ENCODE measurements around the gene TMEM179.

The TMEM179 gene

GRCh38 chr14:104563742-104564615 lies 40.6 kb downstream of the TMEM179 start:
- TF ChIP-seq, protein P1, sequence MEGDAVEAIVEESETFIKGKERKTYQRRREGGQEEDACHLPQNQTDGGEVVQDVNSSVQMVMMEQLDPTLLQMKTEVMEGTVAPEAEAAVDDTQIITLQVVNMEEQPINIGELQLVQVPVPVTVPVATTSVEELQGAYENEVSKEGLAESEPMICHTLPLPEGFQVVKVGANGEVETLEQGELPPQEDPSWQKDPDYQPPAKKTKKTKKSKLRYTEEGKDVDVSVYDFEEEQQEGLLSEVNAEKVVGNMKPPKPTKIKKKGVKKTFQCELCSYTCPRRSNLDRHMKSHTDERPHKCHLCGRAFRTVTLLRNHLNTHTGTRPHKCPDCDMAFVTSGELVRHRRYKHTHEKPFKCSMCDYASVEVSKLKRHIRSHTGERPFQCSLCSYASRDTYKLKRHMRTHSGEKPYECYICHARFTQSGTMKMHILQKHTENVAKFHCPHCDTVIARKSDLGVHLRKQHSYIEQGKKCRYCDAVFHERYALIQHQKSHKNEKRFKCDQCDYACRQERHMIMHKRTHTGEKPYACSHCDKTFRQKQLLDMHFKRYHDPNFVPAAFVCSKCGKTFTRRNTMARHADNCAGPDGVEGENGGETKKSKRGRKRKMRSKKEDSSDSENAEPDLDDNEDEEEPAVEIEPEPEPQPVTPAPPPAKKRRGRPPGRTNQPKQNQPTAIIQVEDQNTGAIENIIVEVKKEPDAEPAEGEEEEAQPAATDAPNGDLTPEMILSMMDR (conservative IDR thresholded peaks at IDR 0.05; ENCODE audit: low read depth, low read length), result peak; percentile 90
- DNase-seq (ENCODE audit: low read depth), result peak; percentile 66

GRCh38 chr14:104563191-104563741 lies 41.3 kb downstream of the TMEM179 start:
- DNase-seq (ENCODE audit: low read depth), result no peak
- H3K4me3 ChIP-seq (ENCODE audit: low read depth, low read length), result no peak overlapping the region
- TF ChIP-seq, protein P1 (conservative IDR thresholded peaks at IDR 0.05; ENCODE audit: low read depth, low read length), result no peak

More at GRCh38 chr14:104563742-104564615, 40.6 kb downstream of the TMEM179 start:
- no peak overlapping the region for H3K4me3 ChIP-seq (ENCODE audit: low read depth, low read length)

DNA sequence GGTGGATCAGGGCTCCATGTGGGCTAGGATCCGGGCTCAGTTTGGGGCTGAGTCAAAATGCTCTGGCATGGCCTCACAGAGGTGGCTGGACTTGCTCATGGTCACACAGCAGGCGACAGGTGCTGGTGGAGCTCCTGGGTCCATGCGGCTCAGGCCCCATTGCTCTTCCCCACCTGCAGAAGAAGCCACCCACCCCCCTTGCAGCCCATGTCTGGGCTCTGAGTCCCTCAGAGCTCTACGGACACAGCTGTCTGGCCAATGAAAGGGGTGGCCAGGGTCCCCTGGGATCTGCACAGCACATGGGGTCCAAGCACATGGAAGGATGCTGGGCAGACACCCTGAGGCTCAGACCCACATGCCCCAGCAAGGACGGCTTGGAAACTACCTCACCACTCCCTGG lies 42.0 kb downstream of the TMEM179 start:
- TF ChIP-seq, protein P1 (conservative IDR thresholded peaks at IDR 0.05; ENCODE audit: low read depth, low read length), result no peak
- no peak for DNase-seq (ENCODE audit: low read depth)
- no peak overlapping the region for H3K4me3 ChIP-seq (ENCODE audit: low read depth, low read length)

- no peak overlapping the region for H3K4me3 ChIP-seq (ENCODE audit: low read depth, low read length)
- TF ChIP-seq, protein P1 (conservative IDR thresholded peaks at IDR 0.05; ENCODE audit: low read depth, low read length), result no peak
- no peak for DNase-seq (ENCODE audit: low read depth)
These were observed 42.7 kb downstream of the TMEM179 start for GRCh38 chr14:104561632-104562495.

GRCh38 chr14:104561124-104561557 lies 43.4 kb downstream of the TMEM179 start:
- no peak overlapping the region for H3K4me3 ChIP-seq (ENCODE audit: low read depth, low read length)
- TF ChIP-seq, protein P1 (conservative IDR thresholded peaks at IDR 0.05; ENCODE audit: low read depth, low read length), result no peak
- no peak for DNase-seq (ENCODE audit: low read depth)

DNA sequence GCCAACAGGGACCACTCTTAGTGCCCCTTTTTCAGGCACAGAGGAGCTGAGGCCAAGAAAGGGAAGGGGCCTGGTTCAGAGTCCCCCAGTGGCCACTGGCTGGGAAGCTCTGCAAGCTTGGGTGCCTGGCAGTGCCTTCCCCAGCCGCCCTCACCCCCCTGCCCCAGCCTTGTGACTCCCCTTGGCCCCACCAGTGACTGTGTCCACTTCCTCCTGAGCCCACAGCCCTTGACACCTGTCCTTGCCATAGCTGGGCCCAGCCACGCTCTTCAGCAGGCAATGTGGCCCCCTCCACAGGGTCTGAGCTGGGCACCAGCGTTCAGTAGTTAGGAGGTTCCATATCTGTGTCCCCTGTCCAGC lies 44.0 kb downstream of the TMEM179 start:
- no peak overlapping the region for H3K4me3 ChIP-seq (ENCODE audit: low read depth, low read length)
- TF ChIP-seq, protein P1 (conservative IDR thresholded peaks at IDR 0.05; ENCODE audit: low read depth, low read length), result no peak
- no peak for DNase-seq (ENCODE audit: low read depth)
